K562 (cell line): ENCODE results near the gene TRAPPC2L.
A peak's percentile ranks its signal among the peaks of the same experiment; 100 is the strongest.

ENCODE experiments used
- CTCF ChIP-seq, 3 experiments: IDR thresholded peaks in 2 of 3; conservative IDR thresholded peaks in 1 of 3; 2 replicates each; pipeline ENCODE4 v1.5.1; 2011 to 2012; ENCODE audit warnings: low read length in 3 of 3, mild to moderate bottlenecking in 3 of 3, control low read depth in 2 of 3, improper control_type of control experiment in 1 of 3, inconsistent platforms in 1 of 3, low read depth in 1 of 3, mixed read lengths in 1 of 3, moderate library complexity in 1 of 3; ENCODE audit not compliant: insufficient read depth in 2 of 3
- EZH2 ChIP-seq: IDR thresholded peaks from 2 replicates; pipeline ENCODE4 v1.6.1; 2012; ENCODE audit warnings: low read depth, mild to moderate bottlenecking, inconsistent platforms, low read length, borderline replicate concordance
- FOSL1 ChIP-seq: fragments of 200-800 bp; sonication (Bioruptor generic); conservative IDR thresholded peaks from 2 replicates; pipeline ENCODE4 v1.6.1; 2016; ENCODE audit warnings: missing genetic modification characterization, missing compliant biosample characterization
- HOXB6 ChIP-seq: fragments of 250-450 bp; sonication (Bioruptor Pico); IDR thresholded peaks from 2 replicates; pipeline ENCODE4 v1.5.1; 2022; ENCODE audit warnings: mild to moderate bottlenecking, borderline replicate concordance
- KDM1A ChIP-seq, 2 experiments: fragments of 450-650 bp; IDR thresholded peaks; 2 replicates each; pipeline ENCODE4 v1.6.1; 2016; ENCODE audit warnings: mild to moderate bottlenecking in 2 of 2
- POLR2A ChIP-seq: fragments of 450-650 bp; conservative IDR thresholded peaks from 2 replicates; pipeline ENCODE4 v1.6.1; 2016
- POLR2AphosphoS5 ChIP-seq: IDR thresholded peaks from 2 replicates; pipeline ENCODE4 v1.6.1; 2011; ENCODE audit warnings: mild to moderate bottlenecking, low read depth, low read length, moderate library complexity; ENCODE audit not compliant: control insufficient read depth, insufficient read depth
- SMAD2 ChIP-seq: fragments of 150-350 bp; IDR thresholded peaks from 2 replicates; pipeline ENCODE4 v1.6.1; 2014; ENCODE audit warnings: low read depth, mild to moderate bottlenecking, low read length
- YY1 ChIP-seq, 3 experiments: IDR thresholded peaks; 2 replicates each; pipeline ENCODE4 v1.6.1; 2011; ENCODE audit warnings: low read length in 2 of 3, mild to moderate bottlenecking in 2 of 3, moderate library complexity in 2 of 3, borderline replicate concordance in 1 of 3, control low read depth in 1 of 3, low read depth in 1 of 3; ENCODE audit not compliant: insufficient read depth in 3 of 3, insufficient replicate concordance in 2 of 3, control insufficient read depth in 1 of 3, insufficient read length in 1 of 3; ENCODE audit errors: extremely low read depth in 1 of 3
- ZKSCAN8 ChIP-seq: fragments of 200-800 bp; sonication (Bioruptor generic); IDR thresholded peaks from 2 replicates; pipeline ENCODE4 v1.6.1; 2016; ENCODE audit warnings: missing genetic modification characterization, missing compliant biosample characterization
- ZNF12 ChIP-seq: sonication (generic); formaldehyde crosslinking; IDR thresholded peaks from 2 replicates; pipeline ENCODE4 v1.4.0; 2020; ENCODE audit warnings: mild to moderate bottlenecking, missing genetic modification reagents
- TF ChIP-seq, protein P1 (sequence below): fragments of 200-400 bp; formaldehyde crosslinking; IDR thresholded peaks from 2 replicates; pipeline ENCODE4 v1.6.1; 2017; ENCODE audit warnings: mild to moderate bottlenecking, low read depth, low read length, moderate library complexity

- TF ChIP-seq POLR2A (peak; percentile 78), KDM1A (IDR thresholded peaks at IDR 0.05) (no peak), CTCF (IDR thresholded peaks at IDR 0.05 in 2 of 3, conservative IDR thresholded peaks at IDR 0.05 in 1 of 3; ENCODE audit: insufficient read depth in 2 of 3, low read depth in 1 of 3, low read length in 3 of 3) (no peak), EZH2 (no peak), FOSL1 (tag) (no peak), YY1 (IDR thresholded peaks at IDR 0.05; ENCODE audit: borderline replicate concordance in 1 of 3, control insufficient read depth in 1 of 3, extremely low read depth in 1 of 3, insufficient read depth in 3 of 3, insufficient read length in 1 of 3, insufficient replicate concordance in 2 of 3, low read depth in 1 of 3, low read length in 2 of 3) (peak; percentile 88 to 97 (median 97)), HOXB6 (CRISPR knock-in tag) (no peak), POLR2AphosphoS5 (no peak), SMAD2 (no peak), ZNF12 (CRISPR knock-in tag) (no peak), ZKSCAN8 (CRISPR knock-in tag) (no peak)
- TF ChIP-seq, protein P1, sequence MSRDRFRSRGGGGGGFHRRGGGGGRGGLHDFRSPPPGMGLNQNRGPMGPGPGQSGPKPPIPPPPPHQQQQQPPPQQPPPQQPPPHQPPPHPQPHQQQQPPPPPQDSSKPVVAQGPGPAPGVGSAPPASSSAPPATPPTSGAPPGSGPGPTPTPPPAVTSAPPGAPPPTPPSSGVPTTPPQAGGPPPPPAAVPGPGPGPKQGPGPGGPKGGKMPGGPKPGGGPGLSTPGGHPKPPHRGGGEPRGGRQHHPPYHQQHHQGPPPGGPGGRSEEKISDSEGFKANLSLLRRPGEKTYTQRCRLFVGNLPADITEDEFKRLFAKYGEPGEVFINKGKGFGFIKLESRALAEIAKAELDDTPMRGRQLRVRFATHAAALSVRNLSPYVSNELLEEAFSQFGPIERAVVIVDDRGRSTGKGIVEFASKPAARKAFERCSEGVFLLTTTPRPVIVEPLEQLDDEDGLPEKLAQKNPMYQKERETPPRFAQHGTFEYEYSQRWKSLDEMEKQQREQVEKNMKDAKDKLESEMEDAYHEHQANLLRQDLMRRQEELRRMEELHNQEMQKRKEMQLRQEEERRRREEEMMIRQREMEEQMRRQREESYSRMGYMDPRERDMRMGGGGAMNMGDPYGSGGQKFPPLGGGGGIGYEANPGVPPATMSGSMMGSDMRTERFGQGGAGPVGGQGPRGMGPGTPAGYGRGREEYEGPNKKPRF = no peak
These were observed at the start of gene TRAPPC2L, which contains the start of gene GALNS for GRCh38 chr16:88856828-88857727.
